22Rv1 (cell line): ENCODE data around the gene TPRG1.

ENCODE experiments used
- ZFX ChIP-seq: fragments of 450-650 bp; IDR thresholded peaks from 2 replicates; pipeline ENCODE4 v1.6.1; 2017; ENCODE audit warnings: antibody characterized with exemption, borderline replicate concordance
- TF ChIP-seq, protein P1 (sequence below): fragments of 450-650 bp; IDR thresholded peaks from 2 replicates; pipeline ENCODE4 v1.5.1; 2017; ENCODE audit warnings: mild to moderate bottlenecking

DNA sequence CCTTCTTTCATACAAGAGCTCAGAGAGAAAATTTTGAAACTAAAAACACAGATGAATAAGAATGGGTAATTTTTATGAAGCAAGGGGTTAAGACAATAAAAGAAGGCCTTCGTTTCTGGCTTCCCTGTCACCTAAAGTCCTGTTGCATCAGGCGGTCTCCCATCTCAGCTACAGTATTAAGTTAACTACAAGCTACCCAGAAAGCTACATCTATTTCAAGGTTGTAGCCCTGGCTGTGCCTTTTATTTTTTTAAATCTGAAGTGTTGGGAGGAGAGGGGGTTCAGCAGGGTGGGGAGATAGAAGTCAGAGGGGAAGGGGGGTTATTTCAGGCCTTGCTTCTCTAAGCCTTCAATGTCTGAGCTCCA is 183.3 kb downstream of the TPRG1 start:
- TF ChIP-seq, protein P1, sequence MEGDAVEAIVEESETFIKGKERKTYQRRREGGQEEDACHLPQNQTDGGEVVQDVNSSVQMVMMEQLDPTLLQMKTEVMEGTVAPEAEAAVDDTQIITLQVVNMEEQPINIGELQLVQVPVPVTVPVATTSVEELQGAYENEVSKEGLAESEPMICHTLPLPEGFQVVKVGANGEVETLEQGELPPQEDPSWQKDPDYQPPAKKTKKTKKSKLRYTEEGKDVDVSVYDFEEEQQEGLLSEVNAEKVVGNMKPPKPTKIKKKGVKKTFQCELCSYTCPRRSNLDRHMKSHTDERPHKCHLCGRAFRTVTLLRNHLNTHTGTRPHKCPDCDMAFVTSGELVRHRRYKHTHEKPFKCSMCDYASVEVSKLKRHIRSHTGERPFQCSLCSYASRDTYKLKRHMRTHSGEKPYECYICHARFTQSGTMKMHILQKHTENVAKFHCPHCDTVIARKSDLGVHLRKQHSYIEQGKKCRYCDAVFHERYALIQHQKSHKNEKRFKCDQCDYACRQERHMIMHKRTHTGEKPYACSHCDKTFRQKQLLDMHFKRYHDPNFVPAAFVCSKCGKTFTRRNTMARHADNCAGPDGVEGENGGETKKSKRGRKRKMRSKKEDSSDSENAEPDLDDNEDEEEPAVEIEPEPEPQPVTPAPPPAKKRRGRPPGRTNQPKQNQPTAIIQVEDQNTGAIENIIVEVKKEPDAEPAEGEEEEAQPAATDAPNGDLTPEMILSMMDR = no peak
- no peak for TF ChIP-seq ZFX
